ENCODE data around the gene EXOC8. TPM values are rescaled to one million over a fixed set of nuclear protein-coding genes. Genes with fewer than 3 reads are reported as not detected.

EXOC8 gene
- 9.2 to 11.8 TPM (median 9.8 TPM) in 5 replicates for total RNA-seq (2022; extraction: Qiagen RNA extraction)

GRCh38 chr1:231337472-231338269 lies at the start of gene EXOC8:
EXOC8 (minus strand) TSS chr1:231337852; CDS start chr1:231337745, 107 bp downstream.

GRCh38 chr1:231338270-231339128 lies 847 bp upstream of the EXOC8 start, which contains the start of gene SPRTN:
SPRTN (plus strand) TSS chr1:231338293; CDS start chr1:231338384, 91 bp downstream.

Other genes with a start within 250 kb of the EXOC8 start
- 0.03 to 0.22 TPM (median 0.11 TPM) in 5 replicates for gene TRIM67, start 175.8 kb downstream of the EXOC8 start, total RNA-seq (2022; extraction: Qiagen RNA extraction)
- 34.8 to 41.0 TPM (median 39.7 TPM) in 5 replicates for gene GNPAT, start 96.6 kb downstream of the EXOC8 start, total RNA-seq (2022; extraction: Qiagen RNA extraction)
- 13.0 to 15.6 TPM (median 14.4 TPM) in 5 replicates for gene SPRTN, start 441 bp upstream of the EXOC8 start, total RNA-seq (2022; extraction: Qiagen RNA extraction)
- 65.4 to 81.6 TPM (median 68.9 TPM) in 5 replicates for gene EGLN1, start 84.4 kb upstream of the EXOC8 start, total RNA-seq (2022; extraction: Qiagen RNA extraction)
- 32.4 to 46.1 TPM (median 41.7 TPM) in 5 replicates for gene TSNAX, start 190.8 kb upstream of the EXOC8 start, total RNA-seq (2022; extraction: Qiagen RNA extraction)